ENCODE data around the gene MRGPRG.

DNA sequence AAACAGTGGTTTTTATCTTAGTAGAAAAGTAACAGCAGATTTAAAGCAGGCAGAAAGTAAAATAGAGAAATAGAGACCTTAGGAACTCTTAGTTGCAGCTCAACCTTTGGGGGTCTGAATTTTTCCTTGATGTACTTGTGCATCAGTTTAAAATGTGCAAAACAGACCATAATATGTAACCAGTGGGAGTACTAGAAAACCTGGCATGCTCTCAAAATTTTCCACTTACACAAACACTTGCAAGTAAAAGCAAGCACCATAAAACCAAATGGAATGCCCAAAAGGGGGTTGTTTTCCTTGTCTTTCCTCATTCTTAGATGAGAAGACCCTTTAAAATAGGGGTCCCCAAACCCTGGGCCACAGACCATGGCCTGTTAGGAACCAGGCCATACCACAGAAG lies 26.5 kb upstream of the MRGPRG start:
- TF ChIP-seq EZH2 (IDR thresholded peaks at IDR 0.05) (no peak), POLR2AphosphoS5 (IDR thresholded peaks at IDR 0.05; ENCODE audit: borderline replicate concordance, low read depth, low read length) (no peak), FOXP2 (optimal IDR thresholded peaks at IDR 0.05; ENCODE audit: control extremely low read depth, extremely low read length, insufficient read depth) (no peak)

Measured in SK-N-MC (cell line).